Left kidney (tissue), 2 donors: ENCODE data around the gene RAB12. TPM values are rescaled to one million over a fixed set of nuclear protein-coding genes. Genes with fewer than 3 reads are reported as not detected.
A peak's percentile ranks its signal among the peaks of the same experiment; 100 is the strongest.
"Not testable (repeated sequence)": the region's sequence is repeated elsewhere in the genome, so short reads cannot be mapped to it uniquely, and the experiment has no call there.

Source experiments
- DNase-seq: peaks from one replicate; pipeline ENCODE4 v3.0.0-alpha.2; 2013
- polyA plus RNA-seq: library from polyadenylated mRNA; unstranded; fragments of 120-200 nt; gene quantifications from one replicate; pipeline ENCODE4 v1.2.1, GENCODE V29; 2013; ENCODE audit not compliant: insufficient read length

The RAB12 gene
- polyA plus RNA-seq, 1 donor, result 65.1 TPM

- DNase-seq, result no peak
These were observed 25.9 kb downstream of the RAB12 start for GRCh38 chr18:8635087-8635486.

GRCh38 chr18:8639762-8640161 lies 30.5 kb downstream of the RAB12 start:
- no peak for DNase-seq

- no peak for DNase-seq
These were observed 34.2 kb downstream of the RAB12 start for GRCh38 chr18:8643326-8643878.

- DNase-seq, result not testable (repeated sequence)
These were observed 38.1 kb downstream of the RAB12 start for GRCh38 chr18:8647359-8647758.

- not testable (repeated sequence) for DNase-seq
These were observed 42.4 kb downstream of the RAB12 start for GRCh38 chr18:8651478-8652261.

- DNase-seq, result peak; percentile 30
These were observed 45.5 kb downstream of the RAB12 start for GRCh38 chr18:8654503-8655451.

GRCh38 chr18:8656232-8656631 lies 47.0 kb downstream of the RAB12 start:
- DNase-seq, result no peak

GRCh38 chr18:8657050-8657820 lies 48.0 kb downstream of the RAB12 start:
- DNase-seq, result no peak

GRCh38 chr18:8657873-8658470 lies 48.7 kb downstream of the RAB12 start:
- DNase-seq, result no peak

- no peak for DNase-seq
These were observed 49.7 kb downstream of the RAB12 start for GRCh38 chr18:8658858-8659485.

GRCh38 chr18:8659609-8660242 lies 50.5 kb downstream of the RAB12 start:
- DNase-seq, result no peak

- no peak for DNase-seq
These were observed 51.1 kb downstream of the RAB12 start for GRCh38 chr18:8660316-8660715.

- peak; percentile 69 for DNase-seq
These were observed 52.7 kb downstream of the RAB12 start for GRCh38 chr18:8661754-8662559.

GRCh38 chr18:8662560-8663255 lies 53.5 kb downstream of the RAB12 start:
- no peak for DNase-seq

- no peak for DNase-seq
These were observed 58.6 kb downstream of the RAB12 start for GRCh38 chr18:8667846-8668245.

GRCh38 chr18:8668381-8668780 lies 59.1 kb downstream of the RAB12 start:
- no peak for DNase-seq

- no peak for DNase-seq
These were observed 60.3 kb downstream of the RAB12 start for GRCh38 chr18:8669571-8669970.

- no peak for DNase-seq
These were observed 64.3 kb downstream of the RAB12 start for GRCh38 chr18:8673256-8674209.
